Stimulated activated CD4-positive, alpha-beta T cell treated with anti-CD3 and anti-CD28 coated beads, Interleukin-12 subunit alpha, Interleukin-12 subunit beta, amount 100 ng/mL, for 24 hours (primary cell): ENCODE results near the gene OR4A15.

Source experiments
- DNase-seq, 2 experiments: peaks; one replicate each; pipeline ENCODE4 v3.0.0-alpha.2; 2020; ENCODE audit warnings: low read depth in 2 of 2

The OR4A15 gene

DNA sequence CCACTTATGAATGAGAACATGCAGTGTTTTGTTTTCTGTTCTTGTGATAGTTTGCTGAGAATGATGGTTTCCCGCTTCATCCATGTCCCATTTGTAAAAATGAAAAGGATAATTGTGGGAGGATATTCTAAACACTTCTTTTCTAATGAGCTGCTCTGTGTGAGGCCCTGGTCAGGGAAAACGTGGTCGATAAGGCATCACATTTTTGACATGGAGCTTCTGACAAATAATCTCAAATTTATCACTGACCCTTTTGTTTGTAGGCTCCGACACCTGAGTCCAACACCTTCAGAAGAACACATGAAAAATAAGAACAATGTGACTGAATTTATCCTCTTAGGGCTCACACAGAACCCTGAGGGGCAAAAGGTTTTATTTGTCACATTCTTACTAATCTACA lies at the start of gene OR4A15:
TSS of gene OR4A15 (plus strand) at position 301 of the 400 bp plus-strand sequence. CDS start at position 301, 0 bp downstream.
- no peak for DNase-seq

DNA sequence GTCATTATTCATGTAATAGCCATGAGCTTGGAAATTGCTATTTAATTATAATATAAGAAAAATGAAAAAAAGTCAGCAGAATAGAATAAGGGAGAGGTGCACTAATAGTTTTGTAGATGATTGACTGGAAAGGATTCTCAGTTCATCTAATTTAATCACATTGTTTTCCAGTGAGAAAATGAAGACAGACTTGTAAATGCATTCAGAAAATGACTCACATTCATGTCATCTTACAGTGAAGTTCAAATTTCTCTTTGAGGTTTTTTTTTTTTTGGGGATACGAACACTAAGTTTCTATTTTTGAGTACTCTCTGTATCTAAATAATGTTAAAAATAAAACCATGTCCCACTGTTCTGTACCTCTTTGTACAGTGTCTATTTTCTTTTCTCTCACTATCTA lies 43.3 kb upstream of the OR4A15 start:
- DNase-seq: no peak

DNA sequence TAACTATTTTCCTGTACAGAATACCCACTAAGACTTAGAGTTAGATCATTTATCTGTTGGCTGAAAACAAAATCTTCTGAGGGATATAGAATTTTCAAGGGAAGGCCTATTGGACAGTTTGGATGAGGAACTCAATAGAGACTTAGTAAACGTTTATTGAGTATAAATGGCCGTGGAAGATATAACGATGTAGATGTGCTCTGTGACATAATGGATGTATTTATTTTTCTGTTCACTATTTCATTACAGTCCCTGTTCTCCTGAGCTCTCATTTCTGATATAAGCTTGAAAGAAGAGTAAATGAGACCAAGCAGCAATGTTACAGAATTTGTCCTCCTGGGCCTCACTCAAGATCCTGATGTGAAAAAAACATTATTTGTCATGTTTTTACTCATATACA lies 24.9 kb upstream of the OR4A15 start, which contains the start of gene OR4A16:
TSS of gene OR4A16 (plus strand) at position 301 of the 400 bp plus-strand sequence. CDS start at position 301, 0 bp downstream.
- no peak for DNase-seq

DNA sequence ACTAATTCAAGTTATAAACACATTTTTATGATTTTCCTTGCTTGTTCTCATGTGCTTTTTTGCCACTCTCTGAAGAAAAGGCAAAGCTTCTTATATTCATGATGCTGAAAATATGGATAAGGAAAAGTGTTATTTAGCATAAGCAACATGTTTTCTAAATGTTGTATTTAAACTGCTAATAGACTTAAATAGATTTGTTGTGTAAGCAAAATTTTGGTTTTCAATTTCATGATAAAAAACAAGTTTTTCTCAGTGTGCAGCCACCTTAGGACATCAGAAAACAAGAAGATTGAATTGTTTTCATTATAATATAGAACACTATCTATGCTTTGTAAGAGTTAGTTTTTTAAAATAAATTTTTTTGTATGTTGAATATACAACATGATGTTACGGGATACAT lies 22.5 kb upstream of the OR4A15 start:
- DNase-seq: no peak

DNA sequence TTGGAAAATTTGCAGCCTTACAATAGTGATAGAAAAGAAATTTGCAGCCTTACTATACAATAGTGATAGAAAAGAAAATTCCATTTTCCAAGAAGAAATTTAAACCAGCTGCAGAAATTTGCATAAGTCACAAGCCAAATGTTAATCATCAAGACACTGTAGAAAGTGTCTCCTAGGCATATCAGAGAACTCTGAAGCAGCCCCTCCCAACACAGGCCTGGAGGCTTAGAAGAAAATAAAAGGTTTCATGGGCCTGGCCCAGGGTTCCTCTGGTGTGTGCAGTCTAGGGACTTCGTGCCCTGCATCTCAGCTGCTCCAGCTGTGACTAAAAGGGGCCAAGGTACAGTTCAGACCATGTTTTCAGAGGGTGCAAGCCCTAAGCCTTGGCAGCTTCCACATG lies 18.7 kb upstream of the OR4A15 start:
- no peak for DNase-seq

DNA sequence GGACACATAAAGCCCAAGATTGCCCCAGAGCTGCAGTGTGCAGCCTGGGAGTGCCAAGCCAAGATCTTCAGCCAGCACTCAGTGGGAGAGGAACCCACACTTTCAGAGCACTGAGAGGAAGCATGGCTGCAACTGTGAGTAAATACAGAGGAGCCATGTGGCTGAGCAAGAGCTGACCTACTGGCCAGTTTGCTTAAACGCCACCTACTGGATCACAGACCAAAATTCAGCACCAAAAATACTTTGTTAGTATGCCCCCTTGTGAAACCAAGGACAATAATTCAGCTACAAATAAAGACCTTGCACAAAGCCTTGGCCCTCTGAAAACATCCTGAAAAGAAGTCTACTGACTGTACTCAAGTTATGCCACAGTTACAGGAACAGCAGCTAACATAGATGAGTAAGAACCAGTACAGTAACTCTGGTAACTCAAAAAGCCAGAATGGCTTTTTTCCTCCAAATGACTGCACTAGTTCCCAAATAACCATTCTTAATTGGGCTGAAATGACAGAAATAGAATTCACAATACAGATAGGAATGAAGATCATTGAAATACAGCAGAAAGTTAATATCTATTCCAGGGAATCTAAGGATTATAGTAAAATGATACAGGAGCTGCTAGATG lies 10.1 kb upstream of the OR4A15 start:
- no peak for DNase-seq

DNA sequence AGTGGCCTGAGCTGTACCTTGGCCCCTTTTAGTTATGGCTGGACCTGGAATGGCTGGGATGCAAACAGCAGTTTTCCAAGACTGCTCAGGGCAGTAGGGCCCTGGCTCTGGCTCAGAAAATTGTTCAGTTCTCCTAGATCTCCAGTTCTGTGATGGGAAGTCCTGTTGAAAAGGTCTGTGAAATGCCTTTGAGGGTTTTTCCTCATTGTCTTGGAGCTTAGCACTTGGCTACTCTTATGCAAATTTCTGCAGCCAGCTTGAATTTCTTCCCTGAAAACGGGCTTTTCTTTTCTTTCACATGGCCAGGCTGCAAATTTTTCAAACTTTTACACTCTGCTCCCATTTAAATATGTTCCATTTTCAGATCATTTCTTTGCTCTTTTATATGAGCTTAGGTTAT lies 33.2 kb downstream of the OR4A15 start:
- no peak for DNase-seq
